ENCODE results near the gene SOD1. TPM values are rescaled to one million over a fixed set of nuclear protein-coding genes. Genes with fewer than 3 reads are reported as not detected.

Gene SOD1
- total RNA-seq, 1 donor from 2014 or later = 205 TPM

GRCh38 chr21:31682620-31683019, 23.1 kb downstream of the SOD1 start:
- H3K4me3 Mint-ChIP-seq (ENCODE audit: unreplicated experiment) = no peak overlapping the region
- H3K27me3 Mint-ChIP-seq (ENCODE audit: unreplicated experiment) = no peaks in the 10 kb centered on the region
- H3K9me3 Mint-ChIP-seq (ENCODE audit: unreplicated experiment) = no peaks in the 10 kb centered on the region
- no peak overlapping the region for H3K27ac Mint-ChIP-seq (ENCODE audit: unreplicated experiment)
- H3K4me1 Mint-ChIP-seq (ENCODE audit: unreplicated experiment) = peaks cover 5% of the 10 kb centered on the region
- no peak for TF ChIP-seq CTCF (IDR thresholded peaks at IDR 0.05)
- H3K36me3 Mint-ChIP-seq (ENCODE audit: unreplicated experiment) = peaks cover 52% of the 10 kb centered on the region
- DNase-seq (ENCODE audit: extremely low spot score, unreplicated experiment) = no peak

GRCh38 chr21:31683029-31683428, 23.5 kb downstream of the SOD1 start:
- DNase-seq (ENCODE audit: extremely low spot score, unreplicated experiment) = no peak
- Mint-ChIP-seq H3K36me3 (ENCODE audit: unreplicated experiment) (peaks cover 52% of the 10 kb centered on the region), H3K9me3 (ENCODE audit: unreplicated experiment) (no peaks in the 10 kb centered on the region), H3K27ac (ENCODE audit: unreplicated experiment) (no peak overlapping the region), H3K4me3 (ENCODE audit: unreplicated experiment) (no peak overlapping the region), H3K27me3 (ENCODE audit: unreplicated experiment) (no peaks in the 10 kb centered on the region), H3K4me1 (ENCODE audit: unreplicated experiment) (peaks cover 5% of the 10 kb centered on the region)
- TF ChIP-seq CTCF (IDR thresholded peaks at IDR 0.05) = no peak

- H3K9me3 Mint-ChIP-seq (ENCODE audit: unreplicated experiment) = no peaks in the 10 kb centered on the region
- H3K27ac Mint-ChIP-seq (ENCODE audit: unreplicated experiment) = no peak overlapping the region
- no peak for DNase-seq (ENCODE audit: extremely low spot score, unreplicated experiment)
- peaks cover 5% of the 10 kb centered on the region for H3K4me1 Mint-ChIP-seq (ENCODE audit: unreplicated experiment)
- H3K36me3 Mint-ChIP-seq (ENCODE audit: unreplicated experiment) = peaks cover 53% of the 10 kb centered on the region
- H3K27me3 Mint-ChIP-seq (ENCODE audit: unreplicated experiment) = no peaks in the 10 kb centered on the region
- H3K4me3 Mint-ChIP-seq (ENCODE audit: unreplicated experiment) = no peak overlapping the region
- TF ChIP-seq CTCF (IDR thresholded peaks at IDR 0.05) = no peak
These were observed 25.4 kb downstream of the SOD1 start for GRCh38 chr21:31684918-31685317.

- Mint-ChIP-seq H3K27me3 (ENCODE audit: unreplicated experiment) (no peaks in the 10 kb centered on the region), H3K27ac (ENCODE audit: unreplicated experiment) (no peak overlapping the region), H3K4me1 (ENCODE audit: unreplicated experiment) (peaks cover 5% of the 10 kb centered on the region), H3K36me3 (ENCODE audit: unreplicated experiment) (peaks cover 62% of the 10 kb centered on the region), H3K4me3 (ENCODE audit: unreplicated experiment) (no peak overlapping the region), H3K9me3 (ENCODE audit: unreplicated experiment) (no peaks in the 10 kb centered on the region)
- TF ChIP-seq CTCF (IDR thresholded peaks at IDR 0.05) = no peak
- no peak for DNase-seq (ENCODE audit: extremely low spot score, unreplicated experiment)
These were observed 26.9 kb downstream of the SOD1 start for GRCh38 chr21:31686272-31686915.

- Mint-ChIP-seq H3K9me3 (ENCODE audit: unreplicated experiment) (no peaks in the 10 kb centered on the region), H3K36me3 (ENCODE audit: unreplicated experiment) (peaks cover 62% of the 10 kb centered on the region), H3K27me3 (ENCODE audit: unreplicated experiment) (no peaks in the 10 kb centered on the region), H3K4me1 (ENCODE audit: unreplicated experiment) (peaks cover 5% of the 10 kb centered on the region), H3K4me3 (ENCODE audit: unreplicated experiment) (no peak overlapping the region), H3K27ac (ENCODE audit: unreplicated experiment) (no peak overlapping the region)
- no peak for DNase-seq (ENCODE audit: extremely low spot score, unreplicated experiment)
- TF ChIP-seq CTCF (IDR thresholded peaks at IDR 0.05) = no peak
These were observed 27.6 kb downstream of the SOD1 start for GRCh38 chr21:31687108-31687507.
